HG02973 (cell line): ENCODE data around the gene CYBB.
"Not testable (repeated sequence)": the region's sequence is repeated elsewhere in the genome, so short reads cannot be mapped to it uniquely, and the experiment has no call there.

Source experiments
- ATAC-seq: cut with Tn5 transposase; IDR thresholded peaks from one replicate; pipeline ENCODE4 v1.9.1; 2021; ENCODE audit warnings: moderate library complexity; ENCODE audit not compliant: unreplicated experiment

Gene CYBB

GRCh38 chrX:37779857-37780256 is at the start of gene CYBB:
Gene CYBB, plus strand, starts transcription at chrX:37780059. Its CDS starts 19 bp downstream, at chrX:37780078.
- no peak for ATAC-seq

DNA sequence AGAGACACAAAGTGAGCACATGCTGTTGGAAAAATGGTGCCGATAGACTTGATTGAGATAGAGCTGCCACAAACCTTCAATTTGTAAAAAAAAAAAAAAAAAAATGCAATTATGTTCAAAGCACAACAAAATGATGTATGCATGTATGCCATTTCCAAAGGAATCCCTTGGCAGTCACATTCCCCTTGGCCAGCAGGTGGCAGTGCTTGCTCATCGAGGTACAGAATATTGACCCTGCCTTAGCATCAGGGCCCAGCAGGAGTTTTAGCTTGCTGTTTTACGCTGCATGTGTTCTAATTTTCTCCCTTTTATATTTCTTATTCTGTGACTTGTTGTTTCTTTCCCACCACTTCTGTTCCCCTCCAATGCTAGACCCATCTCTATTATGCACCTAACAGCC is 34.5 kb upstream of the CYBB start:
- peak; percentile 68 for ATAC-seq

DNA sequence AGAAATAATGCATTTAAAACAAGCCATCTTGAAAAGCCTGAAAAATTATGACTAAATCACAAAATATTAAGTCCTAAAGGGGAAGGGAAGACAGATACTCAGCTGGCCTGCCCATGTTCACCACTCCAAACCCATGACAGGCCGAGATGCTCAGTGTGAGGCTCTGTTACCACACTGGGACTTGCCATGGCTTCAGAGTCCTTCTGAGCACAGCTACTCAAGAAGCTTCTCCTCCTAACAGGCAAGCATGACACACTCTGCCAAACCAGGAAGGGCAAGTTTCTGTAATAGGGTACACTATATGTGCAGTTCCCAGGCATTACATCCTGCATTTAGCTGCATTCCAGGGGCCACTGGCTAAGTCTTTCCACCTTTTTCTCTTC is 34.0 kb upstream of the CYBB start:
- peak; percentile 34 for ATAC-seq

DNA sequence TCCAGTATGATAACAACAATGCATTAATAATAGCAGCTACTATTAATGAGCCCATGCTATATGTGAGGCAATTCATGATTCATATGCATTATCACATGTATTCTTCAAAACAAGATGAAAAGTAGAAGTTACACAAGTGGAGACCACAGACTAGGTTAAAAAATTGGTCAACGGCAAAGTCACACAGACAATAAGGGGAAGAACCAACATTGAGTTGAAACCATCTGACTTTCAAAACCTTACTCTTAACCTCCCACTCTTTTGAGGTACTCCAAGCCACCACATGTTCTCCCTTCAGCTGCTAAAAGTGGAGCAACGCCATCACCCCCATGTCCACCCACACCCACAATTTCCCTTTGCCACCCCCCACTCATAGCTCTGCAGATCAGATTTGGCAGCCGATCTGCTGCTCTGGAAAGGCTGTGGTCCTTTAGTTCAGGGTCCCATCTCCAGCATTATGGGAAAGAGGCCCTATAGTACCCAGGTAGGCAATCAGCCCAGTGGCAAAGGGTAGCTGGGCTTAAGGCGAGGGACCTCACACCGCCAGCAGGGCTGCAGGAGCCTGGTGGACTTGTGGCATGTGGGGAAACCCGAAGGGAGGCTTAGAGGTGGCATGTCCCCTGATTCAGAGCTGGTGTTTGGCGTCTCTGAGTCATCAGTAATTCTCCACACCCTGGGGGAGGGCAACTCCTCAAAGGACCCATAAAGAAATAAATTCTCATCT is 33.5 kb upstream of the CYBB start:
- peak; percentile 84 for ATAC-seq

DNA sequence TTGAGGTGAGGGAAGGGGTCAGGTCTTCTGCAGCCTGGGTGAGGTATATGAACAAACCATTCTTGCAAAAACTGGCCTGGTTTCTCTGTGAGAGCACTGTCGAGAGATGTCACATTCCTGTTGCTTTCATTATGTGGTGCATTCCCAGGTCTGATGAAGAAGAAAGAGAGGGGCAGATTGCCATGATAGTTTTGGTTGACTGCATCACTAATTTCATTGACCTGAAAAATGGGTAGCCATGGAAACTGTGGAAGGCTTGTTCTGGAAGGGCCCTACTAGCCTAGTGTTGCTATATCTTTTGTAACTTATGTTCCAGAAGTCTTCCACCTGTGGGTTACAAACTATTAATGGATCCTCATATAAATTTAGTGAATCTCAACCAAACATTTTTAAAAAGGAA is 32.9 kb upstream of the CYBB start:
- ATAC-seq, result no peak

DNA sequence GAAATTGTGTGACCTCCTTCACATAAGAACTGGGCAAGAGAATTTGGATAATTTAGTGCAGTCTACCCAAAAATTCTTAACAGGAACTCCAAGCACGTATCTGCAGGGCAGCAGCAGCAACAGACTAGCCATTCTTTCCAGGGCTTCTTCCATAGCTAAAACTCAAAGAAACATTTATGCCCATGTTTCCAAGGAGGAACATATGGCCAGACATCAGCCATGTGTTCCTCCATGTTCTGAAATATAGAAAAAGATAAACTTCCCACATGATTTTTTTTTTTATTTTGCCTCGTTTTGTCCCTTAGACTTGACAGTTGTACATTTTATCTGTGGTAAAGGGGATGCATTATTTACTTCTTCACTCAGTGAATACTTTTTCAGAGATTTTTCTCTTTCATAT is 27.6 kb upstream of the CYBB start:
- no peak for ATAC-seq

DNA sequence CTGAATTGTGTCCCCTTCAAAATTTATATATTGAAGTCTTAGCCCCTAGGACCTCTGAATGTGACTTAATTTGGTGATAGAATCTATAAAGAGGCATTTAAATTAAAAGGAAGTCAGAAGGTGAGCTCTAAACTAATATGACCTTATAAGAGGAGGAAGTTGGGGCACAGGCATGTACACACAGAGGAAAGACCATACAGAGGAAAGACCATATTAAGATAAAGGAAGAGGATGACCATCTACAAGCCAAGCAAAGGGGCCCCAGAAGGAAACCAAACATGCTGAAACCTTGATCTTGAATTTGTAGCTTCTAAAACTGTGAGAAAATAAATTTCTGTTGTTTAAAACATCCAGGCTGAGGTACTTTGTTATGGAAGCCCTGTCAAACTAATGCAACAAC is 26.9 kb upstream of the CYBB start:
- no peak for ATAC-seq

DNA sequence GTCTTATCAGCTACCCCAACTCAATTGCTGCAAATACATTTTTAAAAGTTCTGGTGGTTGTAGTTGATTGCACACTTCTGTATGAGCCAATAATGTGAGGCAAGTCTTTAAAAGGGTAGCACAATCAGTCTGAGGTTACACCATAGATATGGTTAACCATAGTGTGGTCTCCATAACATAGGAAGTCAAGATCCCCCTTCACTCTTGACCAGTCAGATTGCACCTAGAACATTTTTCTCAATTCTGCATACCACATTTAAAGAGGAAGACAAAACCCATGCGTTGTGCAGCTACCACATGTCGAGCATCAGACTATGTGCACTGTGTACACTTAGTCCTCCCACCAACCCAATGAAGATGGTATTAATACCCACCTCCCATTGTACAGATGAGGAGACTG is 26.5 kb upstream of the CYBB start:
- ATAC-seq, result no peak

DNA sequence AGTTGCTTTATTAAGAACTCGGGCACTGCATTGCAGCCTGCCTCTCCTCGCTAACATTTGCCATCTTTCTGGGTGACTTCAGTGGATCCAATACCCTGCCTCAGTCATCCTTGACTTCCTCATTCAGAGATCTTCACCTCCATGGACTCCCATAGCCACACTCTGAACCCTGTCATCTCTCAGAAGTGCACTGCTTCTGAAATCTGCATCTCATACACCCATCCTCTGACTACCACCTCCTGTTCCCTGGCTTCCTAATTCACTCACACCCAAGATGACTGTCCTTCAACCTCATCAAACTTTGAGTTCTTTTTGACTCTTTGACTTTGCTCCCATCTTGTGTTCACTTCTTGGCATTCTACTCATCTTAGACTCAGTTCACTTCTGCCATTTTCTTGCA is 25.3 kb upstream of the CYBB start:
- ATAC-seq, result peak; percentile 29

GRCh38 chrX:37755025-37755424 is 24.8 kb upstream of the CYBB start:
- ATAC-seq, result peak; percentile 92

- ATAC-seq, result no peak
These were observed 22.8 kb upstream of the CYBB start for GRCh38 chrX:37757082-37757481.

DNA sequence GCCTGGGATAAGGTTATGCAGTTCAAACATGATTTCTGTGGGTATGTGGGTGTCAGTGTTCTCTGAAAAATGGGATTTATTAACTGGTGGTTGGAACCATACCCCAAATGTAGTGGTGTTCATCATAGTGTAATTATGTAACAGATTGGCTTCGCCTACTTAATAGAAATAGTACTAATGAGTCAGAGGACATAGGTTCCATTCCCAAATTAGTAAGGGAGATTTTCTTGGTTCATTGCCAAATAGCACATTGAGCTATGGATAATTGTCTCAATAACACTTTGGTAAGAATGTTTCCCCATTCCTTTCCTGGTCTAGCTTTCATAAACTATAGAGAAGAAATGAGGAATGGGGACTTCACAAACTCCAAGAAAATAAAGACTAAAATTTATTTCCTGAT is 20.5 kb upstream of the CYBB start:
- ATAC-seq, result no peak

DNA sequence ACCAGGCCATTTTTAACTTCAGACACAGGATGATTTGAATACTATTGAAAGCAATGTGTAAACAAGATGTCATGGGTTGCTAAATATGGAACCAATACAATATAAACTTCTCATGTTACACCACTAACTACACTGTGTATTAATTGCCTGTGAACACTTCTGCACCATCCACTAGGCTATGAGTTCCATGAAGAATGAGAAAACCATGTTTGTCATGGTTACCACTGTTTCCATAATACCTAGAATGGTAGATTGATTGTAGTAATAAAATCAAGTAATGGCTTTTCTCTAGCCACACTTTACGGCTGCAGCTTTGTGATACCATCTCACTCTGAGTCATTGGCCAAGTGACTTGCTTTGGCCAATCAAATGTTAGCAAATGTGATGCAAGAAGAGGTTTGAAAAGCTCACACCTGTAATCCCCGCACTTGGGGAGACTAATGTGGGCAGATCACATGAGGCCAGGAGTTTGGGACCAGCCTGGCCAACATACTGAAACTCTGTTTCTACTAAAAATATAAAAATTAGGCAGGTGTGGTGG is 19.9 kb upstream of the CYBB start:
- ATAC-seq, result no peak

DNA sequence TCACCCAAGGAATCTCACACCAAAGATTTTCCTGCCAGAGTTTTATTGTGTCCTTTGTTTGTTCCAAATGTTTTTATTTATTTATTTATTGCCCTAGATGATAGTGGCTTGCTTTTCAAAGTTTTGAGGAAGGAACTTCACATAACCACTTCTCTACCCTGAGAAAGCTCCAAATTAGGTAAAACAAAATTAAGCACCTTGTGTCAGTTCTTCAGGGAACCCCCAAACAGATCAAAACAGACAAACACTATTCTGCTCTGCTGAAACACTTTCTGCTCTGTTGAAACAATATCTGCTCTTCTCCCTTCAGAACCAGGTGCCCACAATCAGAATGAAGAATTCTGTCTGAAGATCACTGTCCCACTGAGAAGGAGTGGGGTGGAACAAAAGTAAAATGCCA is 16.5 kb upstream of the CYBB start:
- ATAC-seq, result no peak

DNA sequence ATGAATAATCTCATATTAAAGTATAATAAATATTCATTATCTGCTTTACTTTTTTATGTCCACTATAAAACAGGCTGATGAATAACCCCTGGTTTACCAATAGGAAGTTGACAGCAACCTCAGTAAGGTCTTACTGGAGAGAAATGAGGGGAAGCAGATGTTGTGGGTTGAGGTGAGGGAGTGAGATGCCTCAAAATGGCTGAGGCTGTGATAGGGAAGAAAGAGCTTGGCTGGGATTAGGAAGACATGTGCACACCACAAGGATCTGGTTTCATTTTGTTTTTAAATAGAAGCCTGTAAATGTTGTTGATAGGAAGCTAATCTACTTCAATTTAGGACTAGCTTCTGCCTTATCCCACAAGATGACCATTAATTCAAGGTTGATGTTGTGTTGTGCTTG is 14.4 kb upstream of the CYBB start:
- ATAC-seq, result no peak

DNA sequence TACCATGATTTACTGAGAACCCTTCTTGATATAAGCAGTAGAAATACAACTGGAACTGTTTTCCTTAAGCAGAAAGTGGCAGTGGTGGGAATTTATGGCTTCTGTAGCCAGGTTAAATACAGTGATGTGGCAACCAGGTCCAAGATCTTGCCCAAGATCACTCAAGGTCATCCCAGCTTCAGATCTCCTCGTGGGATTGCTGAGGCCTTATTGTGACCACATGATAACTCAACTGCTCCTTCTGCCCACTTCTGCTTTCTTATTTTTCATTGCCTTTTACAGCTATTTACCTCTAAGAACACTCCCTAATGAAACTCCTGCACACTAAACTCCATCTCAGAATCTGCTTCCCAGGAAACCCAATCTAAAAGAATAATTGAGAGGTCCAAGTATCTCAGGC is 12.4 kb upstream of the CYBB start:
- ATAC-seq, result no peak

DNA sequence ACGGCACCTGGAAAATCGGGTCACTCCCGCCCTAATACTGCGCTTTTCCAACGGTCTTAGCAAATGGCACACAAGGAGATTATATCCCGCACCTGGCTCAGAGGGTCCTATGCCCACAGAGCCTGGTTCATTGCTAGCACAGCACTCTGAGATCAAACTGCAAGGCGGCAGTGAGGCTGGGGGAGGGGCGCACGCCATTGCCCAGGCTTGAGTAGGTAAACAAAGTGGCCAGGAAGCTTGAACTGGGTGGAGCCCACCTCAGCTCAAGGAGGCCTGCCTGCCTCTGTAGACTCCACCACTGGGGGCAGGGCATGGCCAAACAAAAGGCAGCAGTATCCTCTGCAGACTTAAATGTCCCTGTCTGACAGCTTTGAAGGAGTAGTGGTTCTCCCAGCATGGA is 11.0 kb upstream of the CYBB start:
- not testable (repeated sequence) for ATAC-seq

GRCh38 chrX:37776283-37776986 is 3.4 kb upstream of the CYBB start:
- ATAC-seq, result no peak

DNA sequence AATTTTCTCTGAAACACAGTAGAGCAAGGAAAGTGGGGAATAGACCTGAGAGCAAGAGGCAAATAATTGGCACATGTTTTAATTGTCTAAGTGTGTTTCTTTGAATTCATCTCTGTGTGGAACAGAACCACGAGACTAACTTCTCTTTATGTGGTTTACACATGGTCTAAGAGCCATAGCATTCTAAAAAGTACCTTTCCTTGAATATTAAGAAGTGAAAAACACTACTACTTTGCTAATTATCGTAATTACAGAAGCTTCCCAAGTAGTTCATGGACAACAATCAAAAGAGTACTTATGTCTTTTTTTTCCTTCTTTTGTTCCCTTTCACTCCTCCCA is 2.9 kb upstream of the CYBB start:
- ATAC-seq, result no peak

DNA sequence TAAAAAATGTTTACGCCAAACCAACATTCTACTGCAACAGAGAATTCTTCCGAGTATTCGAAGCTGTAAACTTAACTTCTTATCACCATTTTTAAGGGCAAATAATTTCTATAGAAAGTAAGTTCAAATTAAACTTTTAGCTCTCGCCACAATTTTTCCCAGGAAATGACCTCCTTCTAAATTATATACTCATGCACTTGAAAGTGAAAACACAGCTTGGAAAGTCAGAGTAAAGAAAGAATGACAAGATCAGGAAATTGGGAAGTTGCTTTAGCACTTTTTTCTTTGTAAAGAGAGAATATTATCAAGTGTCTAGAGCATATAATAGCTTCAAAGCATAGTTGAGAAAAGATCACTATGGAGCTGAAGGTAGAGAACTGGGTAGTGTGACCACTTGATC is 1.2 kb downstream of the CYBB start:
- no peak for ATAC-seq

GRCh38 chrX:37781814-37782213 is 2.0 kb downstream of the CYBB start:
- ATAC-seq, result no peak

DNA sequence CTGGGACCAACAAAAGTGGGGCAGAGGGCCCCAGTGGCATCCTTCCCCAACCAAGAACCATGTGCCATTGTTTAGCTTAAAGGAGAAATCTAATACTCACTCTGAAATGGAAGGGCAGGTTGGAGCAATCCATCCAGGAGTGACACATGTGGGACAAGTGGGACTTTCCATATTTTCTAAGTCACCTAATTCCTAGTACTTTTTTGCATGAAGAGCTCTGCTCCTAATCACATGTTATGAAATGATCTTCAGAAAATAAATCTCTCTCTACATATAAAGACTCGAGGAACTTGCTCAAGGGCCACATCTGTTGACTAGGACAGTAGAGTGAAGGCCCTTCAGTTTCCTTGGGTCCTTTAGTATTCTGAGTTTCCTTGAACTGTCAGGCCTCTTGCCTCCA is 2.5 kb downstream of the CYBB start:
- no peak for ATAC-seq

DNA sequence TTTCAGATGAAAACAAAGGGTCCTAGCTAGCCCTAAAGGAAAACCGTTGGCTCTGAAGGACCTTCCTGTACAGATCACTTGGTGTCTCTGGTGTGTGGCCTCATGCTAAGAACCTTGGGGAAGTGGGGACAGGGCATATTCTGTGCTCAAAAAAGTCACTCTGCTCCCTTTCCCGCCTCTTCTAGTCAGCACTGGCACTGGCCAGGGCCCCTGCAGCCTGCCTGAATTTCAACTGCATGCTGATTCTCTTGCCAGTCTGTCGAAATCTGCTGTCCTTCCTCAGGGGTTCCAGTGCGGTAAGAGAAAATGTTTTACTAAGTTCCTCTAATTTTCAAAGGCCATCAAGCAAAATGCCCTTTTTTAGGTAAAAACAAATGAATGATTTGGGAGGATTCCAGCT is 3.4 kb downstream of the CYBB start:
- no peak for ATAC-seq
